H9 (cell line): ENCODE measurements around the gene RPA1. TPM values are rescaled to one million over a fixed set of nuclear protein-coding genes. Genes with fewer than 3 reads are reported as not detected.

Experiments used
- DNase-seq: peaks from one replicate; pipeline ENCODE4 v3.0.0-alpha.2; 2017
- H2AFZ ChIP-seq: one replicate; pipeline ENCODE4 v1.6.1; 2013; ENCODE audit warnings: mild to moderate bottlenecking, low read length, control low read depth, moderate library complexity
- H2AK5ac ChIP-seq: 2 replicates; pipeline ENCODE4 v1.6.1; 2013; ENCODE audit warnings: low read length, control low read depth, mixed read lengths; ENCODE audit not compliant: insufficient read length
- H2BK120ac ChIP-seq: one replicate; pipeline ENCODE4 v1.6.1; 2013; ENCODE audit warnings: low read depth, mild to moderate bottlenecking, low read length, control low read depth, inconsistent platforms; ENCODE audit not compliant: poor library complexity, severe bottlenecking
- H2BK12ac ChIP-seq: 2 replicates; pipeline ENCODE4 v1.6.1; 2013; ENCODE audit warnings: low read length, control low read depth, mixed read lengths, low read depth; ENCODE audit not compliant: insufficient read length
- H2BK15ac ChIP-seq: 2 replicates; pipeline ENCODE4 v1.6.1; 2013; ENCODE audit warnings: low read depth, low read length, control low read depth
- H2BK20ac ChIP-seq: one replicate; pipeline ENCODE4 v1.6.1; 2013; ENCODE audit warnings: low read depth, mild to moderate bottlenecking, low read length, control low read depth, inconsistent platforms; ENCODE audit not compliant: poor library complexity, severe bottlenecking
- H2BK5ac ChIP-seq: 2 replicates; pipeline ENCODE4 v1.6.1; 2013; ENCODE audit warnings: low read length, control low read depth, mixed read lengths; ENCODE audit not compliant: insufficient read length
- H3K14ac ChIP-seq: 2 replicates; pipeline ENCODE4 v1.6.1; 2013; ENCODE audit warnings: low read length, control low read depth; ENCODE audit not compliant: insufficient read depth
- H3K18ac ChIP-seq: 2 replicates; pipeline ENCODE4 v1.6.1; 2013; ENCODE audit warnings: low read depth, mild to moderate bottlenecking, mixed read lengths, low read length, control low read depth; ENCODE audit not compliant: insufficient read length
- H3K23ac ChIP-seq: 2 replicates; pipeline ENCODE4 v1.6.1; 2013; ENCODE audit warnings: low read length, control low read depth, mixed read lengths, low read depth; ENCODE audit not compliant: insufficient read length
- H3K23me2 ChIP-seq: 2 replicates; pipeline ENCODE4 v1.6.1; 2013; ENCODE audit warnings: low read depth, mild to moderate bottlenecking, mixed read lengths, low read length, control low read depth; ENCODE audit not compliant: insufficient read length, poor library complexity, severe bottlenecking
- H3K27ac ChIP-seq: 2 replicates; pipeline ENCODE4 v1.5.1; 2013; ENCODE audit warnings: low read length, control low read depth, mixed read lengths, low read depth; ENCODE audit not compliant: insufficient read length
- H3K27me3 ChIP-seq: 2 replicates; pipeline ENCODE4 v1.6.1; 2013; ENCODE audit warnings: low read length, control low read depth, inconsistent platforms; ENCODE audit not compliant: insufficient read depth
- H3K4ac ChIP-seq: 2 replicates; pipeline ENCODE4 v1.6.1; 2013; ENCODE audit warnings: low read depth, mild to moderate bottlenecking, control low read depth, inconsistent platforms, low read length, moderate library complexity
- H3K4me1 ChIP-seq: 2 replicates; pipeline ENCODE4 v1.6.1; 2013; ENCODE audit warnings: low read length, control low read depth, inconsistent platforms; ENCODE audit not compliant: insufficient read depth
- H3K4me2 ChIP-seq: 2 replicates; pipeline ENCODE4 v1.6.1; 2013; ENCODE audit warnings: low read length, control low read depth, mixed read lengths; ENCODE audit not compliant: insufficient read length, insufficient read depth
- H3K56ac ChIP-seq: 2 replicates; pipeline ENCODE4 v1.6.1; 2013; ENCODE audit warnings: low read depth, mild to moderate bottlenecking, mixed read lengths, low read length, control low read depth; ENCODE audit not compliant: insufficient read length
- H3K79me1 ChIP-seq: 2 replicates; pipeline ENCODE4 v1.6.1; 2013; ENCODE audit warnings: low read depth, mild to moderate bottlenecking, moderate library complexity, low read length, control low read depth, inconsistent platforms; ENCODE audit not compliant: insufficient read depth, poor library complexity, severe bottlenecking
- H3K79me2 ChIP-seq: 2 replicates; pipeline ENCODE4 v1.6.1; 2013; ENCODE audit warnings: low read length, control low read depth, inconsistent platforms; ENCODE audit not compliant: insufficient read depth
- H3K9ac ChIP-seq: 2 replicates; pipeline ENCODE4 v1.6.1; 2013; ENCODE audit warnings: low read length, control low read depth, mixed read lengths; ENCODE audit not compliant: insufficient read length; ENCODE audit errors: extremely low read depth
- H3K9me3 ChIP-seq: one replicate; pipeline ENCODE4 v1.6.1; 2013; ENCODE audit warnings: low read depth, low read length, inconsistent platforms; ENCODE audit not compliant: control insufficient read depth
- H3T11ph ChIP-seq: one replicate; pipeline ENCODE4 v1.6.1; 2013; ENCODE audit warnings: mild to moderate bottlenecking, low read length, control low read depth, inconsistent platforms
- H4K20me1 ChIP-seq: one replicate; pipeline ENCODE4 v1.6.1; 2013; ENCODE audit not compliant: control insufficient read depth, insufficient read length, insufficient read depth
- H4K5ac ChIP-seq: 2 replicates; pipeline ENCODE4 v1.6.1; 2013; ENCODE audit warnings: low read depth, mild to moderate bottlenecking, mixed read lengths, low read length, control low read depth; ENCODE audit not compliant: insufficient read length
- H4K8ac ChIP-seq: replicated peaks from 2 replicates; pipeline ENCODE4 v1.6.1; 2013; ENCODE audit warnings: low read length, control low read depth, mixed read lengths, low read depth; ENCODE audit not compliant: insufficient read length
- H4K91ac ChIP-seq: 2 replicates; pipeline ENCODE4 v1.6.1; 2013; ENCODE audit warnings: low read depth, mild to moderate bottlenecking, moderate library complexity, mixed read lengths, low read length, control low read depth; ENCODE audit not compliant: insufficient read length
- H3K27ac Mint-ChIP-seq, 3 experiments: 2 replicates in 2 of 3; 3 replicates in 1 of 3; pipeline ENCODE4 v1.8.0; 2020 to 2021; ENCODE audit warnings: mixed read lengths in 3 of 3, mild to moderate bottlenecking in 1 of 3, moderate library complexity in 1 of 3
- H3K27me3 Mint-ChIP-seq: 2 replicates; pipeline ENCODE4 v1.8.0; 2021; ENCODE audit warnings: low read depth, mild to moderate bottlenecking, moderate library complexity, mixed read lengths
- H3K36me3 Mint-ChIP-seq, 3 experiments: 2 replicates in 2 of 3; 3 replicates in 1 of 3; pipeline ENCODE4 v1.8.0; 2020 to 2021; ENCODE audit warnings: low read depth in 3 of 3, mixed read lengths in 3 of 3; ENCODE audit not compliant: insufficient read depth in 1 of 3
- H3K4me1 Mint-ChIP-seq, 2 experiments: 2 replicates each; pipeline ENCODE4 v1.8.0; 2020; ENCODE audit warnings: mixed read lengths in 2 of 2
- H3K4me3 Mint-ChIP-seq, 2 experiments: 2 replicates in 1 of 2; 3 replicates in 1 of 2; pipeline ENCODE4 v1.8.0; 2020 to 2021; ENCODE audit warnings: mild to moderate bottlenecking in 2 of 2, mixed read lengths in 2 of 2, moderate library complexity in 1 of 2
- H3K9me3 Mint-ChIP-seq, 2 experiments: 2 replicates in 1 of 2; 3 replicates in 1 of 2; pipeline ENCODE4 v1.8.0; 2020; ENCODE audit warnings: mild to moderate bottlenecking in 2 of 2, mixed read lengths in 2 of 2, moderate library complexity in 1 of 2
- CTCF ChIP-seq: fragments of 200-600 bp; sonication (generic); conservative IDR thresholded peaks from 3 replicates; pipeline ENCODE4 v1.8.0; 2021; ENCODE audit warnings: antibody characterized with exemption, mild to moderate bottlenecking
- WGBS: extraction: QIAGEN DNeasy Blood & Tissue Kit; methylation state at CpG from one replicate; pipeline ENCODE4 v1.1.7; 2013; ENCODE audit warnings: missing lambda C conversion rate, low lambda C conversion rate, mixed read lengths; ENCODE audit not compliant: insufficient read length; ENCODE audit errors: extremely low coverage; 5-methylcytosine and 5-hydroxymethylcytosine counted together
- total RNA-seq: library from RNA; stranded (reverse); gene quantifications from 2 replicates; pipeline ENCODE4 v1.2.1, GENCODE V29; 2021

RPA1 gene
- total RNA-seq, 1 experiment from 2014 or later: 215 TPM

DNA sequence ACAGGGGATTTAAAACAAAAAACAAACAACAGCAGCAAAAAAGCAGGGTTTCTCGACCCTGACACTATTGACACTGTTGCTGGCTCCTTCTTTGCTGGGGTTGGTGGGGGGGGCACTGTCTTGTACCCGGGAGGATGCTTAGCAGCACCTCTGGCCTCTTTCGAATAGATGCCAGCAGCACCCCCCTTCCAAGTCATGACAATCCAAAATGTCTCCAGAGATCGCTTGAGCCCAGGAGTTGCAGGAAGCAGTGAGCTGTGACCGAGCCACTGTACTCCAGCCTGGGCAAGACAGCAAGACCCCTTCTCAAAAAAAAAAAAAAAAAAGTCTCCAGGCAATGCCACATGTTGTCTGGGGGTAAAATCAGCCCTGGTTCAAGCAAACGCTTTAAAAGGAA lies 47.6 kb upstream of the RPA1 start:
- Histone ChIP-seq H3K23me2 (no peaks in the 10 kb centered on the region), H2BK12ac (no peak overlapping the region), H2AK5ac (no peak overlapping the region), H3K79me2 (no peaks in the 10 kb centered on the region), H2BK120ac (no peak overlapping the region), H3K27ac (no peak overlapping the region), H3K23ac (no peak overlapping the region), H2BK15ac (no peak overlapping the region), H3K4me1 (no peaks in the 10 kb centered on the region), H2AFZ (no peak overlapping the region), H3K56ac (no peak overlapping the region), H4K5ac (no peak overlapping the region), H3K4ac (no peak overlapping the region), H3K9ac (no peak overlapping the region), H4K91ac (no peak overlapping the region), H3K9me3 (no peaks in the 10 kb centered on the region), H4K8ac (no peak overlapping the region), H4K20me1 (no peaks in the 10 kb centered on the region), H3K18ac (no peak overlapping the region), H3K79me1 (no peaks in the 10 kb centered on the region), H2BK20ac (no peak overlapping the region), H3K14ac (no peak overlapping the region), H3K4me2 (no peak overlapping the region), H2BK5ac (no peak overlapping the region), H3K27me3 (no peaks in the 10 kb centered on the region), H3T11ph (no peak overlapping the region)
- Mint-ChIP-seq H3K36me3 (peaks cover 35 to 82% (median 77%) of the 10 kb centered on the region in 3 experiments; a peak in 6 of 7 replicates), H3K4me1 (no peaks in the 10 kb centered on the region), H3K27me3 (no peaks in the 10 kb centered on the region), H3K9me3 (no peaks in the 10 kb centered on the region), H3K4me3 (no peak overlapping the region), H3K27ac (no peak overlapping the region)
- no peak for DNase-seq
- WGBS: no CpG with 5 or more reads among the region's 6 CpGs
- TF ChIP-seq CTCF: no peak
